ENCODE data around the gene TTC23.

Gene TTC23

DNA sequence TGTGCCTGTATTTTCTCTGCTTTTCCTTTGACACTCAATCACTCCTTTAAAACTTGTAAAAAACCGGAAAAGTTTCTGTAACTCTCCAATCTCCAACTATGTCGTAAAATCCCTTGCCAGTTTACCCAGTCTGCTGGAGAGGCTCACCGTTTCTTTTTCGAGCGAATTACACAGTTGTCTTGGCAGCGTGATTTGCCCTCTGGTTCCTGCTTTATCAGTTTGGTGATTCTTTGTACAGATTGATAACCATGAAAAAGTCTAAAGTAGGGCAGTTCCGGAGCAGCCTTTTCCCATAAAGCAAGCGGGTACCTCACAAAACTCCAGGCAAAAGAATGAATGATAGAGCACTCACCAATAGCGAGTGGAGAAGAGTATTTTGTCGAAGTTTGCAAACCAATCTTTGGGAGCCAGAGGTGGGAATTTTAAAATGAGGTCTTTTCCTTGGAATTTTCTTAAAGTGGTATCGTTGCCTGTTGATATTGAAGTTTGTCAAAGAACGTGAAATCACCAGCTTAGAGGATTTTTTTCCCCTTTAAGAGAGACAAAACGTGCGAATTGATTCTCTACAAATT lies at the start of gene TTC23:
Gene TTC23, minus strand, starts transcription at position 312 of the 572 bp plus-strand sequence. CDS start 20,869 bp downstream, outside the sequence.
- peak; percentile 91 for DNase-seq

- no peak for DNase-seq
Observed at GRCh38 chr15:99296386-99296785, 47.0 kb upstream of the TTC23 start.

- no peak for DNase-seq
Observed at GRCh38 chr15:99295840-99296239, 46.5 kb upstream of the TTC23 start.

DNA sequence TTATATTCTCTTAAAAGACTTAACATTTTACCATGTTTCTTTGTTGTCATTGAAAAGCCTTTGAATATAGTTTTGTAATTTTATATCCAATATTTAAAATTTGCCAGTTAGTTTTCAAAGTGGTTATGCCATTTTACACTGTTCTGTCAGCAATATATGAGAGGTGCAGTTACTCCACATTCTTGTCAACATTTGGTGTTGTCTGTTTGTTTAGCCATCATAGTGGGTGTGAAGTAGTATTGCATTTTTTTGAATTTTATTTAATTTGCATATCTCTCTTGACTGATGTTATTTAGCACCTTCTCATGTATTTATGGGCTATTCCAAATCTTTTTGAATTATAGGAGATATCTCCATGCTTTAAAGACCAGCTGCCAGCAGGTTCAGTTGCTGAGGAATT lies 42.3 kb upstream of the TTC23 start:
- DNase-seq: no peak

GRCh38 chr15:99283717-99284116 lies 34.3 kb upstream of the TTC23 start:
- no peak for DNase-seq

DNA sequence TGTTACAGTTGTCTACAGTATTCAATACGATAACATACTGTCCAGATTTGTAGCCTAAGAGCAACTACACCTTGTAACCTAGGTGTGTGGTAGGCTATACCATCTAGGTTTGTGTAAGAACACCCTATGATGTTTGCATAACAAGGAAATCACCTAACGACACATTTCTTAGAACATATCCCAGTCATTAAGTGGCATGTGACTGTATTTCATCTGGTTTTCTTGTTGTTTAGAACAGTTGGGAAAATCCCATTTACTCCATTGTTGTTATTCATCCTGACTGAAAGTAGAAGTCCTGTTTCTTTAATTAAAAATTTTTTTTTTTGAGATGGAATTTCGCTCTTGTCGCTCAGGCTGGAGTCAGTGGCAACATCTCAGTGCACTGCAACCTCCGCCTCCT lies 33.2 kb upstream of the TTC23 start:
- no peak for DNase-seq

GRCh38 chr15:99282121-99282520 lies 32.7 kb upstream of the TTC23 start:
- no peak for DNase-seq

DNA sequence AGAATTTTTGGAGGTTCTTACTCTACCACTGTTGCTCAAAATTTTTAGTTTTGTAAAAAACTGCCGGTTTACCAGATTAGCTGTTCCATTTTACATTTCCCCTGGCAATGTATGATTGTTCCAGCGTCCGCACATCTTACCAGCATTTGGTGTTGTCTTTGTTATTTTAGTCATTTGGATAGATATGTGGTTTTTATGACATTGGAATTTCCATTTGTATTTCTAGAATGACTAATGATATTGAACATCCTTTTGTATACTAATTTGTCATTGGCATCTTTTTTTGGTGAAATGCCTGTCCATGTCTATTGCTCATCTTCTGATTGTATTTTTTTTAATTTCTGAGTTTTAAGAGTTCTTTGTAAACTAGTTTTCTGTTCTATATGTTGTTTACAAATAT lies 30.4 kb upstream of the TTC23 start:
- no peak for DNase-seq

GRCh38 chr15:99279290-99279689 lies 29.9 kb upstream of the TTC23 start:
- DNase-seq: no peak

DNA sequence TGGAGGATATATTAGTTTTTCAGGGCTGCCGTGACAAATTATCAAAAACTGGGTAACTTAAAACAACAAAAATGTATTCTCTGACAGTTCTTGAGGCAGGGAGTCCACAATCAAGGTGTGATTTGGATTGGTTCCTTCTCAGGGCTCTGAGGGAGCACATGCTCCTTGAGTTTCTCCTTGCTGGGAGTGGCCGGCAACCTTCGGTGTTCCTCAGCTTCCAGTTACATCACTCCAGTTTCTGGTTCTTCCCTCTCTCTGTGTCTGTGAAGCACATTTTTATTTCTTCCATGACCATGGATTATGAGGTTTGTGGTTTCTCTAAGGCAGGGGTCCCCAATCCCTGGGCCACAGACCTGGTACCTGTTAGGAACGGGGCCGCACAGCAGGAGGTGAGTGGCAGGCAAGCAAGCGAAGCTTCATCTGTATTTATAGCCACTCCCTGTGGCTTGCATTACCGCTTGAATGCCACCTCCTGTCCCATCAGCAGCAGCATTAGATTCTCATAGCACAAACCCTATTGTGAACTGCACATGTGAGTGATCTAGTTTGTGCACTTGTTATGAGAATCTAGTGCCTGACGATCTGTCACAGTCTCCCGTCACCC lies 26.2 kb upstream of the TTC23 start:
- DNase-seq: no peak

DNA sequence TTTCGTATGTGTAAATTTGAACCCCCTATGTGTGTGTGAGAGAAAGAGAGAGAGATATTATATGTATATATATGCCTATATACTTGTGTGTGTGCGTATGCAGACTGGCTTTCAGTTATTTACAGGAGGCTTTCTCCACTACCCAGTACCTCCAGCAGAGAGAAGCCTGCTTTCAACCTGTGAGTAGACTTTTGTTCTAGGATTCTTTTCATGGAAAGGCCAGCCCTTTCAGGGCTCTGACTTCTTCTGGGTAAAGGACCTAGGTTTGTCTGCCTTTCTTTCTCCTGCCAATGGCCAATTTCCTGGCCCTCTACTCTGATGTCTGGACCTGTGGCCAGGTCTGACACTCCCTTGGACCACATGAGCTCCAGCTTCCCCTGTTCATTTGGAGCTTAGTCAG lies 25.7 kb upstream of the TTC23 start:
- no peak for DNase-seq

DNA sequence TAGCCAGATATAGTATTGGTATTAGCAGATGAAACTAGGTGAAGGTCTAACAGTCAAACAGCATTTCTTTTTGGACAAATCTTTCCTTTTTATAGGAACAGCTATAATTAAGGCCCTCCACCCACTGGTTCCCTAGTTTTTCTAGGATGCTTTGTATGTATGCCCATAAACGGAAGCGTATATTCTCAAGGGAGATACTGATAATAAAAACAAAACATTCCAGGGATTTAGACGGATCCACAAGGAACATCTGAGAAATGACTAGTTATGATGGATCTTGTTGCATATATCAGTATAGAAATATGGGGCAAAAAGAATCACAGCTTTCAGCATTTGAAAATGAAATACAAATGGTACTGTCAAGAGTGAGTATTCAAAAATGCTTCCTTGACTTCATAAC lies 24.4 kb upstream of the TTC23 start:
- no peak for DNase-seq

DNA sequence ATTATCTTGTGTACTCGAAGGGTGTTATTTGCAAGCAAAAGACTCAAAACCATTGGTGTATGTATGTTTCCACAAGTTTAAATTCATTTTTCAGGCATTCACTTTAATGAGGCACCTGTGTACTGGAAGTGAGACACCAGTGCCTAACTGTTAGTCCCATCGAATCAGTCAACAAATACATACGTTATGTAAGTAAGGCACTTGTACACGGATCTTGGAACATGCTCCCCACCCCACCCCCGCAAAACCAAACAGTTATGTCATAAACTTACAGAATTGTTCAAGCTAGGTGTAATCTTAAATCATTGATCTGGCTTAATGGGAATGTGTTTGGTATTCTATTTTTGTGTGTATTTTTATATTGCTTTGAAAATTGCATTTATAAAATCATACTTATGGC lies 19.1 kb upstream of the TTC23 start:
- DNase-seq: no peak

DNA sequence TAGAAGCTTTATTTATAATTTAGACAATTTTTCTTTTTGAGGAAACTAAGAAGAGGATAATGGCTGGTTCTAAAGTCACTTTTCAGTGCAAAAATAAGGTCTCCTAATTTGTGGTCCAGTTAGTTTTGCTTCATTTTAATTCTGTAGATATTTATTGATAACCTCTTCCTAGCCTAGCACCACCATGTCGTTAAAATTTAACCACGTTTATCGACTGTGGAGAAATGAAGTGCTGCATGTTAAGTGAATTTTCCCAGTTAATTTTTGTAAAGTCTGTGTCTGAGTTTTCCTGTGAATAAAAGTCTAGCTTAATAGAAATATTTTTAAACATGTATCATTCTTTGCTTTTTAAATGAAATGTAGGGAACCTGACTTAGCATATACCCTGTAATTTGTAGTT lies 18.6 kb upstream of the TTC23 start:
- no peak for DNase-seq

- DNase-seq: no peak
Observed at GRCh38 chr15:99265541-99266070, 16.2 kb upstream of the TTC23 start.

- no peak for DNase-seq
Observed at GRCh38 chr15:99264125-99264524, 14.7 kb upstream of the TTC23 start.

DNA sequence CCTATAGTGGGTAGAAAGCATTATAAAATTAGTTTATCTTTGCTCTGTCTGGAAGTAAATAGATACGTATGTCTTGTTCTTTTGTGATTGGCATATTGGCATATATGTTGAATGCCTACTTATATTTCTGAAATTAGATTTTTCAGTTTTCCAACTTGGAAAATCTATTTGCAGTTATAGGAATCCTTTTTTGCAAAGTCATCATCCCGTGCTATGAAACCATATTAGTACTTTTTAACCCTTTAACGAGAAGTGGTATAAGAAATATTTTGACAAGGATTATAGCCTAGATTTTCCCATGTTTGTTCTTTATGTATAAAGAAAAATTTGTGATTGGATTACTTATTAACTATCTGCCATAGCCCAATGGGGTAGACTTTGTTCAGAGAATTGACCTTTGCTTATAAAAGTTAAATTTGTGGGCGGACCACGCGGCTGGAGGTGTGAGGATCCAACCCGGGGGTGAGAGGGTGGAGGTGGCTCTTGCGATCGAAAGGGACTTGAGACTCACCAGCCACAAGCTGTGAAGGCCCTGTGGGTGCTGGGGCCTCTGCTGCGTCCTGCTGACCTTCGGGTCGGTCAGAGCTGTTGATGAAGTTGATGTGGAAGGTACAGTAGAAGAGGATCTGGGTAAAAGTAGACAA lies 7.8 kb upstream of the TTC23 start:
- DNase-seq: no peak

DNA sequence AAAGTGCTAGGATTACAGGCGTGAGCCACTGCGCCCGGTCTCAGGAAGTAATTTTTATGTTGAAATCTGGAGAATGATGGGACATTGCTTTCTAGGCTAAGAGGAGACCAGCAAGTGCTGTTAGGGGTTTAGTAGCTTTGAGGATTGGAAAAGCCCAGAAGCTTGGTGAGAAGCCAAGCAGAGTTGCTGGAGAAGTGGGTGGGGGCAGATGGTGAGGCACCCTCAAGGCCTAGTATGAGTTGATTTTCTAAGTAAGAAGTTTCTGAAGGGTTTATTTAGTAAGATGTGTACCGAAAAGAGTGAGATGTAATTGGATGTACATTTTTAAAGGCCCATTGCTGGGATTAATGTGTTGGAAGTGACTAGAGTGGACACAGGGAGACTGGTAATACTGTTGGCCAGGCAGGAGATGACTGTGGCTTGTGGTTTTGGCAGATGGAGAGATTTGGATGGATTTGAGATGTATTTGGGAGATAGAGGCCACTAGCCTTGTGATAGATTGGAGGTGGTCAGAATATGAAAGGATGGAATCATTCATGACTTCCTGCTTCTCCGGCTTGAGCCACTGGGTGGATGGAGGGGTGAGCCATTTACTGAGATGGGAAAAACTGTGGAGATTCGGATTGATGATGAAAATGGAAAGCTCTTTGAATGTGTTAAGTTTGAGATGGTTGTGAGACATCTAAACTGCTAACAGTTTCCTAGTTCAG lies 4.2 kb upstream of the TTC23 start:
- DNase-seq: peak; percentile 74

GRCh38 chr15:99252326-99252725 lies 2.9 kb upstream of the TTC23 start:
- DNase-seq: no peak

DNA sequence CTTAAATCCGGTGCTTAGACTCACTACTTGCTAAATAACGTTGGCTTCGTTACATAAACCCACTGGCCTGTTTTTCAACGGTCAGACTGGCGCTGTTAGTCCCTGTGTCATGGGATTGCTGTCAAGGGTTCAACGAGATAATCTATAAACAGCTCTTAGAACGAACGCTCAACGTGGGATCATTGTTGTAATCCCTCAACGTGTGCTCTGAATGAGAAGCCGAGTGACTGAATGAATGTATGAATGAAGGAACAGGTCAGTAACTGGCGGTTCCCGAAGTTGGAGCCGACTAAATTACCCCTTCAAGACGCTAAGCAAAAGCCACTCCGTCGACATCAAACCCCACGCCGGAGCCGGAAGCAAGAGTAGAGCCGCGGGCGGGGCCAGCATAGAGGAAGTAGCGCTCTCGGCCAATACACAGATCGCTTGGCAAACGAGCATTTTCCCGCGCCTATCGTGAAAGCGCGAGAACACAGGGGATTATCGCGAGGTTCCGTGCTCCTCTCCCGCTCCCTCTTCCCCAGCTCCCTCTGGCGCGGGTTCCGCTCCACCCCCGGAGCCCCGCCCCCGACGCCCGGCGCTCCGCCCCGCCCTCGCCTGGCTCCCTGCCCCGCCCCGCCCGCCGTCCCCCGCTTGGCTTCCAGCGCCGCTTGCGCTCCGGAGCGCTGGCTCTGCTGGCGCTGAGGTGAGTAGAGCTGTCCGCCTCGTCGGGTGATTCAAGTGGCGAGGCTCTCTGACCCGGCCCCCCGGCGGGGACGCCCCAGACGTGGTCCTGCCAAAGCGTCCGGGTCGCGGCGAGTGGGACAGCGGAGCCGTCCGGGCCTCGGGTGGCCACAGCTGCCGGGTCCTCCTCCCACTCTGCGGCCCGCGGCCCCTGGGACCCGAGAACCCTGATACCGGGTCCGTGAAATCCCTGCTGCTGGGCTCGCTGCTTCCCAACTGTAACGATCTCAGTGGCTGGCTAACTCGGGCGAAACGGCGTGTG lies 1.8 kb upstream of the TTC23 start, which contains the start of gene LRRC28:
Gene LRRC28, plus strand, starts transcription at position 625 of the 985 bp plus-strand sequence. CDS start 4,477 bp downstream, outside the sequence.
- DNase-seq: peak; percentile 99

DNA sequence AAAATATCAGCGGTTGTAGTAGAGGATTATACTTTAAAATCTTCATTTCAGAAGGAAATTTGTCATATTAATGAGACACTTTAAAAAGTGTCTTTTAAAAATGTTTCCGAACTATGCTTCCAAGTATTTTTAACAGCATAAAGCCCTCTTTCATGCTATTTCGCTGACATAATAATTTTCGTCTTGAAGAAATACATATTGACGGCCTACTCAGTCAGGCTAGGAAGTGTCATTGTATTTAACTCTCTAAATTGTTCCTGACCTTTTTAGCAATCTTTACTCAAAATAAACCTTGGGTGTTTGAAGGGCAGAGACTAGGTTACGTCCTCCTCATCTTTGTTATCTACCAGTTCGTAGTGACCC lies 1.1 kb upstream of the TTC23 start:
- no peak for DNase-seq

- no peak for DNase-seq
Observed at GRCh38 chr15:99250001-99250400, 620 bp upstream of the TTC23 start.
